Liver (tissue), 9 donors: ENCODE results near the gene FAM193A. TPM values are rescaled to one million over a fixed set of nuclear protein-coding genes. Genes with fewer than 3 reads are reported as not detected.
"Not testable (repeated sequence)": the region's sequence is repeated elsewhere in the genome, so short reads cannot be mapped to it uniquely, and the experiment has no call there.

Source experiments
- DNase-seq: peaks from one replicate; pipeline ENCODE4 v3.0.0-alpha.2; 2017; ENCODE audit warnings: low spot score
- H3K27ac ChIP-seq, 2 donors: one replicate each; pipeline ENCODE4 v1.7.0; 2013; ENCODE audit warnings: inconsistent platforms in 2 of 2, low read length in 2 of 2, control low read depth in 1 of 2, low read depth in 1 of 2, mild to moderate bottlenecking in 1 of 2
- H3K27me3 ChIP-seq, 4 donors: one replicate each; pipeline versions ENCODE4 v1.6.1 to v1.7.0; 2013; ENCODE audit warnings: low read length in 3 of 4, inconsistent platforms in 1 of 4, mild to moderate bottlenecking in 1 of 4, moderate library complexity in 1 of 4; ENCODE audit not compliant: control insufficient read depth in 4 of 4, insufficient read depth in 4 of 4
- H3K36me3 ChIP-seq, 4 donors: one replicate each; pipeline versions ENCODE4 v1.6.1 to v1.7.0; 2013; ENCODE audit warnings: low read length in 3 of 4, mild to moderate bottlenecking in 3 of 4, low read depth in 1 of 4, moderate library complexity in 1 of 4; ENCODE audit not compliant: control insufficient read depth in 4 of 4, insufficient read depth in 3 of 4
- H3K4me1 ChIP-seq, 4 donors: one replicate each; pipeline versions ENCODE4 v1.6.1 to v1.7.0; 2013; ENCODE audit warnings: low read length in 3 of 4, mild to moderate bottlenecking in 3 of 4, moderate library complexity in 1 of 4; ENCODE audit not compliant: control insufficient read depth in 4 of 4, insufficient read depth in 4 of 4
- H3K4me3 ChIP-seq, 3 donors: one replicate each; pipeline versions ENCODE4 v1.6.1 to v1.7.0; 2013; ENCODE audit warnings: low read length in 3 of 3, control low read depth in 1 of 3, low read depth in 1 of 3, mild to moderate bottlenecking in 1 of 3
- H3K9ac ChIP-seq, 2 donors: one replicate each; pipeline ENCODE4 v1.7.0; 2013; ENCODE audit warnings: low read length in 2 of 2, mild to moderate bottlenecking in 2 of 2, moderate library complexity in 2 of 2, control low read depth in 1 of 2, low read depth in 1 of 2
- H3K9me3 ChIP-seq, 4 donors: one replicate each; pipeline versions ENCODE4 v1.6.1 to v1.7.0; 2013; ENCODE audit warnings: low read length in 3 of 4; ENCODE audit not compliant: control insufficient read depth in 4 of 4
- EGR1 ChIP-seq, 2 donors: IDR thresholded peaks; 2 replicates each; pipeline ENCODE4 v1.6.1; 2016 to 2018; ENCODE audit warnings: antibody characterized with exemption in 2 of 2, low read depth in 2 of 2
- FOXA2 ChIP-seq: IDR thresholded peaks from 2 replicates; pipeline ENCODE4 v1.6.1; 2016; ENCODE audit warnings: antibody characterized with exemption
- HNF4A ChIP-seq, 2 donors: conservative IDR thresholded peaks; 2 replicates each; pipeline ENCODE4 v1.6.1; 2016; ENCODE audit warnings: antibody characterized with exemption in 2 of 2, mild to moderate bottlenecking in 2 of 2
- JUND ChIP-seq, 2 donors: IDR thresholded peaks; 2 replicates each; pipeline ENCODE4 v1.6.1; 2016; ENCODE audit warnings: antibody characterized with exemption in 2 of 2
- NR2F2 ChIP-seq: IDR thresholded peaks from 2 replicates; pipeline ENCODE4 v1.6.1; 2016; ENCODE audit warnings: antibody characterized with exemption
- RXRA ChIP-seq, 2 donors: IDR thresholded peaks; 2 replicates each; pipeline ENCODE4 v1.6.1; 2017 to 2018; ENCODE audit warnings: antibody characterized with exemption in 2 of 2, mild to moderate bottlenecking in 1 of 2
- SP1 ChIP-seq: IDR thresholded peaks from 2 replicates; pipeline ENCODE4 v1.6.1; 2018; ENCODE audit warnings: antibody characterized with exemption, mild to moderate bottlenecking
- TAF1 ChIP-seq: conservative IDR thresholded peaks from 2 replicates; pipeline ENCODE4 v1.6.1; 2016; ENCODE audit warnings: antibody characterized with exemption, mild to moderate bottlenecking
- WGBS: extraction: QIAGEN DNeasy Blood & Tissue Kit; methylation state at CpG from one replicate; pipeline ENCODE4 v1.1.7; 2013; 5-methylcytosine and 5-hydroxymethylcytosine counted together
- polyA plus RNA-seq, 2 donors: library from polyadenylated mRNA; stranded (reverse) in 1 of 2; unstranded in 1 of 2; fragments of 200-250 nt in 1 of 2; fragments of >200 nt in 1 of 2; fragmentation: Nextera tagmentation in 1 of 2; extraction: Ambion mirVana in 1 of 2; gene quantifications; one replicate each; pipeline versions ENCODE4 v1.2.1 to v1.2.3, GENCODE V29; 2013 to 2015
- total RNA-seq, 2 donors: library from RNA; depleted of rRNA; stranded (reverse); fragments of >200 nt; gene quantifications; one replicate each; pipeline ENCODE4 v1.2.3, GENCODE V29; 2014
- TF ChIP-seq, protein P1 (sequence below): IDR thresholded peaks from 2 replicates; pipeline ENCODE4 v1.6.1; 2016; ENCODE audit warnings: antibody characterized with exemption
- TF ChIP-seq, protein P2 (sequence below): IDR thresholded peaks from 2 replicates; pipeline ENCODE4 v1.6.1; 2016; ENCODE audit warnings: antibody characterized with exemption
- TF ChIP-seq, protein P3 (sequence below): fragments of 150-350 bp; IDR thresholded peaks from 2 replicates; pipeline ENCODE4 v1.5.1; 2017; ENCODE audit warnings: improper control_type of control experiment, low read depth, low read length; ENCODE audit not compliant: missing input control
- TF ChIP-seq, protein P4 (sequence below): IDR thresholded peaks from 2 replicates; pipeline ENCODE4 v1.6.1; 2016; ENCODE audit warnings: antibody characterized with exemption, mild to moderate bottlenecking
- donor health status: healthy.
- donor health status: healthy.
- donor health status: healthy.
- donor health status: healthy.
- donor health status: healthy.

FAM193A gene
- total and polyA plus RNA-seq, 4 donors: 3.9 to 10.2 (median 7.0) TPM

DNA sequence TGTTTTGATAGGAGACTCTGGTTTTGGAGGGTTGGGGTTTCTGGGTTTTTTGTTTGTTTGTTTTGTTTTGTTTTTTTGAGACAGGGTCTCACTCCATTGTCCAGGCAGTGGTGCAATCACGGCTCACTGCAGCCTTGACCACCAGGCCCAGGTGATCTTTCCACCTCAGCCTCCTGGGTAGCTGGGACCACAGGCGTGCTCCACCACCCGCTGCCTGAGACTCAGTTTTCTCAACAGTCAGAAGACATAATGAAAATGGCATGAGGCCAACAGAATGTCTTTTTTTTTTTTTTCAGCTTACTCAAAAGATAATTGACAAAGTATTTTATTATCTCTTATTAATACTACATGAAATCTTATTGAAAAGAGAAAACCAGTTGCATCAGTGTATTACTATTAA is 187.3 kb downstream of the FAM193A start:
- H3K4me3 ChIP-seq: no peak overlapping the region
- H3K9ac ChIP-seq: no peak overlapping the region
- no peak overlapping the region for H3K27ac ChIP-seq
- no peaks in the 10 kb centered on the region for H3K4me1 ChIP-seq
- peaks cover 7 to 21% (median 15%) of the 10 kb centered on the region in 4 donors for H3K36me3 ChIP-seq
- no peak for DNase-seq
- 95% methylated on average over 3 of the region's 3 CpGs for WGBS
- no peaks in the 10 kb centered on the region for H3K9me3 ChIP-seq
- TF ChIP-seq TAF1 (no peak), EGR1 (IDR thresholded peaks at IDR 0.05; ENCODE audit: low read depth in 2 of 2) (no peak), FOXA2 (no peak), HNF4A (conservative IDR thresholded peaks at IDR 0.05) (no peak)
- TF ChIP-seq, protein P1, sequence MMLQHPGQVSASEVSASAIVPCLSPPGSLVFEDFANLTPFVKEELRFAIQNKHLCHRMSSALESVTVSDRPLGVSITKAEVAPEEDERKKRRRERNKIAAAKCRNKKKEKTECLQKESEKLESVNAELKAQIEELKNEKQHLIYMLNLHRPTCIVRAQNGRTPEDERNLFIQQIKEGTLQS: no peak
- TF ChIP-seq, protein P2, sequence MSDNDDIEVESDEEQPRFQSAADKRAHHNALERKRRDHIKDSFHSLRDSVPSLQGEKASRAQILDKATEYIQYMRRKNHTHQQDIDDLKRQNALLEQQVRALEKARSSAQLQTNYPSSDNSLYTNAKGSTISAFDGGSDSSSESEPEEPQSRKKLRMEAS: no peak
- H3K27me3 ChIP-seq: no peaks in the 10 kb centered on the region

GRCh38 chr4:2725380-2725779 is 188.9 kb downstream of the FAM193A start:
- Histone ChIP-seq H3K27me3 (no peaks in the 10 kb centered on the region), H3K4me3 (no peak overlapping the region), H3K9me3 (no peaks in the 10 kb centered on the region), H3K4me1 (no peaks in the 10 kb centered on the region), H3K9ac (no peak overlapping the region), H3K27ac (no peak overlapping the region), H3K36me3 (peaks cover 7 to 24% (median 9%) of the 10 kb centered on the region in 4 donors)
- no peak for DNase-seq
- WGBS: 98% methylated on average over 4 of the region's 4 CpGs
- TF ChIP-seq, protein P1: no peak
- TF ChIP-seq HNF4A (conservative IDR thresholded peaks at IDR 0.05) (no peak), SP1 (no peak), RXRA (IDR thresholded peaks at IDR 0.05) (no peak), NR2F2 (no peak), TAF1 (no peak), JUND (IDR thresholded peaks at IDR 0.05) (no peak)
- TF ChIP-seq, protein P3, sequence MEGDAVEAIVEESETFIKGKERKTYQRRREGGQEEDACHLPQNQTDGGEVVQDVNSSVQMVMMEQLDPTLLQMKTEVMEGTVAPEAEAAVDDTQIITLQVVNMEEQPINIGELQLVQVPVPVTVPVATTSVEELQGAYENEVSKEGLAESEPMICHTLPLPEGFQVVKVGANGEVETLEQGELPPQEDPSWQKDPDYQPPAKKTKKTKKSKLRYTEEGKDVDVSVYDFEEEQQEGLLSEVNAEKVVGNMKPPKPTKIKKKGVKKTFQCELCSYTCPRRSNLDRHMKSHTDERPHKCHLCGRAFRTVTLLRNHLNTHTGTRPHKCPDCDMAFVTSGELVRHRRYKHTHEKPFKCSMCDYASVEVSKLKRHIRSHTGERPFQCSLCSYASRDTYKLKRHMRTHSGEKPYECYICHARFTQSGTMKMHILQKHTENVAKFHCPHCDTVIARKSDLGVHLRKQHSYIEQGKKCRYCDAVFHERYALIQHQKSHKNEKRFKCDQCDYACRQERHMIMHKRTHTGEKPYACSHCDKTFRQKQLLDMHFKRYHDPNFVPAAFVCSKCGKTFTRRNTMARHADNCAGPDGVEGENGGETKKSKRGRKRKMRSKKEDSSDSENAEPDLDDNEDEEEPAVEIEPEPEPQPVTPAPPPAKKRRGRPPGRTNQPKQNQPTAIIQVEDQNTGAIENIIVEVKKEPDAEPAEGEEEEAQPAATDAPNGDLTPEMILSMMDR: no peak
- TF ChIP-seq, protein P4, sequence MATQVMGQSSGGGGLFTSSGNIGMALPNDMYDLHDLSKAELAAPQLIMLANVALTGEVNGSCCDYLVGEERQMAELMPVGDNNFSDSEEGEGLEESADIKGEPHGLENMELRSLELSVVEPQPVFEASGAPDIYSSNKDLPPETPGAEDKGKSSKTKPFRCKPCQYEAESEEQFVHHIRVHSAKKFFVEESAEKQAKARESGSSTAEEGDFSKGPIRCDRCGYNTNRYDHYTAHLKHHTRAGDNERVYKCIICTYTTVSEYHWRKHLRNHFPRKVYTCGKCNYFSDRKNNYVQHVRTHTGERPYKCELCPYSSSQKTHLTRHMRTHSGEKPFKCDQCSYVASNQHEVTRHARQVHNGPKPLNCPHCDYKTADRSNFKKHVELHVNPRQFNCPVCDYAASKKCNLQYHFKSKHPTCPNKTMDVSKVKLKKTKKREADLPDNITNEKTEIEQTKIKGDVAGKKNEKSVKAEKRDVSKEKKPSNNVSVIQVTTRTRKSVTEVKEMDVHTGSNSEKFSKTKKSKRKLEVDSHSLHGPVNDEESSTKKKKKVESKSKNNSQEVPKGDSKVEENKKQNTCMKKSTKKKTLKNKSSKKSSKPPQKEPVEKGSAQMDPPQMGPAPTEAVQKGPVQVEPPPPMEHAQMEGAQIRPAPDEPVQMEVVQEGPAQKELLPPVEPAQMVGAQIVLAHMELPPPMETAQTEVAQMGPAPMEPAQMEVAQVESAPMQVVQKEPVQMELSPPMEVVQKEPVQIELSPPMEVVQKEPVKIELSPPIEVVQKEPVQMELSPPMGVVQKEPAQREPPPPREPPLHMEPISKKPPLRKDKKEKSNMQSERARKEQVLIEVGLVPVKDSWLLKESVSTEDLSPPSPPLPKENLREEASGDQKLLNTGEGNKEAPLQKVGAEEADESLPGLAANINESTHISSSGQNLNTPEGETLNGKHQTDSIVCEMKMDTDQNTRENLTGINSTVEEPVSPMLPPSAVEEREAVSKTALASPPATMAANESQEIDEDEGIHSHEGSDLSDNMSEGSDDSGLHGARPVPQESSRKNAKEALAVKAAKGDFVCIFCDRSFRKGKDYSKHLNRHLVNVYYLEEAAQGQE: no peak
- TF ChIP-seq, protein P2: no peak

GRCh38 chr4:2726881-2727280 is 190.4 kb downstream of the FAM193A start:
- not testable (repeated sequence) for H3K27ac ChIP-seq, H3K9me3 ChIP-seq, H3K4me1 ChIP-seq, H3K4me3 ChIP-seq, DNase-seq, H3K9ac ChIP-seq, H3K27me3 ChIP-seq
- peaks cover 9 to 19% (median 11%) of the 10 kb centered on the region in 4 donors for H3K36me3 ChIP-seq
- 97% methylated on average over 17 of the region's 17 CpGs for WGBS
